ENCODE data around the gene NFE2L3. TPM values are rescaled to one million over a fixed set of nuclear protein-coding genes. Genes with fewer than 3 reads are reported as not detected.

The NFE2L3 gene
- total RNA-seq, 4 donors from 2014 or later: 14.1 to 36.3 (median 19.7) TPM

- DNase-seq (ENCODE audit: low spot score in 2 of 2): no peak
- H3K36me3 ChIP-seq: no peaks in the 10 kb centered on the region
- no peak overlapping the region for H3K4me3 ChIP-seq
- H3K27ac ChIP-seq: no peak overlapping the region
- no peaks in the 10 kb centered on the region for H3K4me1 ChIP-seq
- no peaks in the 10 kb centered on the region for H3K9me3 ChIP-seq
- no peak for TF ChIP-seq EP300 (IDR thresholded peaks at IDR 0.05)
- TF ChIP-seq, protein P1, sequence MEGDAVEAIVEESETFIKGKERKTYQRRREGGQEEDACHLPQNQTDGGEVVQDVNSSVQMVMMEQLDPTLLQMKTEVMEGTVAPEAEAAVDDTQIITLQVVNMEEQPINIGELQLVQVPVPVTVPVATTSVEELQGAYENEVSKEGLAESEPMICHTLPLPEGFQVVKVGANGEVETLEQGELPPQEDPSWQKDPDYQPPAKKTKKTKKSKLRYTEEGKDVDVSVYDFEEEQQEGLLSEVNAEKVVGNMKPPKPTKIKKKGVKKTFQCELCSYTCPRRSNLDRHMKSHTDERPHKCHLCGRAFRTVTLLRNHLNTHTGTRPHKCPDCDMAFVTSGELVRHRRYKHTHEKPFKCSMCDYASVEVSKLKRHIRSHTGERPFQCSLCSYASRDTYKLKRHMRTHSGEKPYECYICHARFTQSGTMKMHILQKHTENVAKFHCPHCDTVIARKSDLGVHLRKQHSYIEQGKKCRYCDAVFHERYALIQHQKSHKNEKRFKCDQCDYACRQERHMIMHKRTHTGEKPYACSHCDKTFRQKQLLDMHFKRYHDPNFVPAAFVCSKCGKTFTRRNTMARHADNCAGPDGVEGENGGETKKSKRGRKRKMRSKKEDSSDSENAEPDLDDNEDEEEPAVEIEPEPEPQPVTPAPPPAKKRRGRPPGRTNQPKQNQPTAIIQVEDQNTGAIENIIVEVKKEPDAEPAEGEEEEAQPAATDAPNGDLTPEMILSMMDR (IDR thresholded peaks at IDR 0.05): no peak
- no peak for TF ChIP-seq POLR2A (IDR thresholded peaks at IDR 0.05)
- TF ChIP-seq POLR2AphosphoS5 (IDR thresholded peaks at IDR 0.05): no peak
- 77% methylated on average over 5 of the region's 5 CpGs for WGBS
- H3K27me3 ChIP-seq: no peaks in the 10 kb centered on the region
These were observed 82.0 kb downstream of the NFE2L3 start for GRCh38 chr7:26233902-26234511.

Other genes with a start within 250 kb of the NFE2L3 start
- gene HNRNPA2B1, start 48.5 kb downstream of the NFE2L3 start, total RNA-seq: 100 to 1,000 TPM in 3 of 4 donors, 10 to 100 TPM in 1; 88.2 to 228 (median 137) TPM
- gene CBX3, start 49.5 kb downstream of the NFE2L3 start, total RNA-seq: 10 to 100 TPM; 42.3 to 81.7 (median 44.7) TPM
- 1 to 10 TPM in 3 of 4 donors, under 1 TPM in 1; 0.87 to 5.2 (median 2.0) TPM for gene SNX10, start 139.7 kb downstream of the NFE2L3 start, total RNA-seq

Measured in suprapubic skin (tissue), 4 donors.